HEK293 (cell line): ENCODE data around the gene SLC24A2.

Experiments used
- CTCF ChIA-PET: fragments of 350-600 bp; formaldehyde crosslinking; extraction: SDS; loops from one replicate; lab custom pipeline; 2021; ENCODE audit warnings: antibody characterized with exemption; lab: Yijun Ruan, JAX
- POLR2A ChIA-PET: fragments of 300-600 bp; formaldehyde crosslinking; extraction: SDS; loops from one replicate; lab custom pipeline; 2020; ENCODE audit warnings: antibody characterized with exemption, inconsistent platforms; lab: Yijun Ruan, JAX
- H3K27ac ChIP-seq: fragments of 200-500 bp; sonication (Bioruptor generic); 2 replicates; pipeline ENCODE4 v1.5.1; 2014; ENCODE audit warnings: low read depth, low read length, control low read depth, inconsistent platforms; ENCODE audit errors: extremely low read depth
- H3K36me3 ChIP-seq, 2 experiments: fragments of 200-500 bp in 1 of 2; sonication (Bioruptor generic) in 1 of 2; 1 replicate in 1 of 2; 2 replicates in 1 of 2; pipeline ENCODE4 v1.5.1; 2014 to 2017; ENCODE audit warnings: inconsistent platforms in 2 of 2, low read length in 2 of 2; ENCODE audit not compliant: control insufficient read depth in 2 of 2, insufficient read depth in 1 of 2
- H3K4me1 ChIP-seq: fragments of 200-500 bp; sonication (Bioruptor generic); 2 replicates; pipeline ENCODE4 v1.5.1; 2014; ENCODE audit warnings: mild to moderate bottlenecking, low read length, inconsistent platforms; ENCODE audit not compliant: control insufficient read depth, insufficient read depth
- H3K4me3 ChIP-seq: 2 replicates; pipeline ENCODE4 v1.5.1; 2011; ENCODE audit warnings: low read depth, mild to moderate bottlenecking, control low read depth, low read length, moderate library complexity
- H3K9me3 ChIP-seq: fragments of 200-500 bp; sonication (Bioruptor generic); 2 replicates; pipeline ENCODE4 v1.5.1; 2014; ENCODE audit warnings: low read depth, low read length, inconsistent platforms; ENCODE audit not compliant: control insufficient read depth, insufficient read depth
- GFI1B ChIP-seq: fragments of 450-650 bp; formaldehyde crosslinking; IDR thresholded peaks from 2 replicates; pipeline ENCODE4 v1.5.1; 2016; ENCODE audit warnings: missing biosample characterization, missing genetic modification characterization
- MZF1 ChIP-seq: fragments of 450-650 bp; formaldehyde crosslinking; IDR thresholded peaks from 2 replicates; pipeline ENCODE4 v1.5.1; 2017; ENCODE audit warnings: missing biosample characterization, missing genetic modification characterization, borderline replicate concordance
- RBAK ChIP-seq: fragments of 450-650 bp; formaldehyde crosslinking; IDR thresholded peaks from 2 replicates; pipeline ENCODE4 v1.5.1; 2016; ENCODE audit warnings: missing biosample characterization, missing genetic modification characterization
- TRIM28 ChIP-seq: IDR thresholded peaks from 2 replicates; pipeline ENCODE4 v1.6.1; 2011; ENCODE audit warnings: low read length, control low read depth, borderline replicate concordance
- ZBTB10 ChIP-seq: fragments of 450-650 bp; formaldehyde crosslinking; IDR thresholded peaks from 2 replicates; pipeline ENCODE4 v1.5.1; 2016; ENCODE audit warnings: missing biosample characterization, missing genetic modification characterization
- ZNF114 ChIP-seq: fragments of 450-650 bp; formaldehyde crosslinking; IDR thresholded peaks from 2 replicates; pipeline ENCODE4 v1.5.0; 2017; ENCODE audit warnings: missing biosample characterization, missing genetic modification characterization
- ZNF169 ChIP-seq: fragments of 450-650 bp; formaldehyde crosslinking; IDR thresholded peaks from 2 replicates; pipeline ENCODE4 v1.5.1; 2016; ENCODE audit warnings: missing biosample characterization, missing genetic modification characterization
- ZNF223 ChIP-seq: fragments of 450-650 bp; formaldehyde crosslinking; IDR thresholded peaks from 2 replicates; pipeline ENCODE4 v1.5.1; 2016; ENCODE audit warnings: missing biosample characterization, missing genetic modification characterization
- ZNF23 ChIP-seq: fragments of 450-650 bp; formaldehyde crosslinking; IDR thresholded peaks from 2 replicates; pipeline ENCODE4 v1.5.1; 2016; ENCODE audit warnings: missing biosample characterization, missing genetic modification characterization, borderline replicate concordance
- ZNF248 ChIP-seq: fragments of 450-650 bp; formaldehyde crosslinking; IDR thresholded peaks from 2 replicates; pipeline ENCODE4 v1.5.1; 2017; ENCODE audit warnings: missing biosample characterization, missing genetic modification characterization
- ZNF311 ChIP-seq: fragments of 450-650 bp; formaldehyde crosslinking; IDR thresholded peaks from 2 replicates; pipeline ENCODE4 v1.5.1; 2017; ENCODE audit warnings: missing biosample characterization, missing genetic modification characterization, borderline replicate concordance
- ZNF324 ChIP-seq: fragments of 450-650 bp; formaldehyde crosslinking; IDR thresholded peaks from 2 replicates; pipeline ENCODE4 v1.5.1; 2016; ENCODE audit warnings: missing biosample characterization, missing genetic modification characterization
- ZNF341 ChIP-seq: fragments of 450-650 bp; formaldehyde crosslinking; IDR thresholded peaks from 2 replicates; pipeline ENCODE4; 2016; ENCODE audit warnings: low read depth, missing biosample characterization, missing genetic modification characterization
- ZNF558 ChIP-seq: fragments of 450-650 bp; formaldehyde crosslinking; IDR thresholded peaks from 2 replicates; pipeline ENCODE4 v1.5.1; 2016; ENCODE audit warnings: missing biosample characterization, missing genetic modification characterization
- ZNF571 ChIP-seq: fragments of 450-650 bp; formaldehyde crosslinking; IDR thresholded peaks from 2 replicates; pipeline ENCODE4 v1.5.0; 2017; ENCODE audit warnings: missing biosample characterization, missing genetic modification characterization
- ZNF704 ChIP-seq: fragments of 450-650 bp; formaldehyde crosslinking; IDR thresholded peaks from 2 replicates; pipeline ENCODE4 v1.5.1; 2016; ENCODE audit warnings: missing biosample characterization, missing genetic modification characterization
- ZNF792 ChIP-seq: fragments of 450-650 bp; formaldehyde crosslinking; IDR thresholded peaks from 2 replicates; pipeline ENCODE4 v1.5.1; 2016; ENCODE audit warnings: missing biosample characterization, missing genetic modification characterization
- ZNF843 ChIP-seq: fragments of 450-650 bp; formaldehyde crosslinking; IDR thresholded peaks from 2 replicates; pipeline ENCODE4 v1.5.1; 2016; ENCODE audit warnings: missing biosample characterization, missing genetic modification characterization
- TF ChIP-seq, protein P1 (sequence below): fragments of 450-650 bp; formaldehyde crosslinking; IDR thresholded peaks from 2 replicates; pipeline ENCODE4 v1.5.1; 2016; ENCODE audit warnings: missing biosample characterization, missing genetic modification characterization
- TF ChIP-seq, protein P2 (sequence below): fragments of 450-650 bp; formaldehyde crosslinking; IDR thresholded peaks from 2 replicates; pipeline ENCODE4 v1.5.1; 2017; ENCODE audit warnings: missing biosample characterization, mild to moderate bottlenecking, missing genetic modification characterization, moderate library complexity
- TF ChIP-seq, protein P3 (sequence below): fragments of 450-650 bp; formaldehyde crosslinking; IDR thresholded peaks from 2 replicates; pipeline ENCODE4 v1.5.1; 2016; ENCODE audit warnings: missing biosample characterization, missing genetic modification characterization

Gene SLC24A2

GRCh38 chr9:19804431-19804830 lies 15.6 kb upstream of the SLC24A2 start:
- Histone ChIP-seq H3K4me3 (no peak overlapping the region), H3K9me3 (no peaks in the 10 kb centered on the region), H3K27ac (no peak overlapping the region), H3K36me3 (no peaks in the 10 kb centered on the region), H3K4me1 (no peaks in the 10 kb centered on the region)
- TF ChIP-seq ZNF843 (tag by site-specific recombination): no peak
- TF ChIP-seq TRIM28: no peak
- no peak for TF ChIP-seq ZNF23 (tag by site-specific recombination)
- no peak for TF ChIP-seq RBAK (tag by site-specific recombination)
- no peak for TF ChIP-seq ZNF223 (tag by site-specific recombination)
- TF ChIP-seq, protein P1, sequence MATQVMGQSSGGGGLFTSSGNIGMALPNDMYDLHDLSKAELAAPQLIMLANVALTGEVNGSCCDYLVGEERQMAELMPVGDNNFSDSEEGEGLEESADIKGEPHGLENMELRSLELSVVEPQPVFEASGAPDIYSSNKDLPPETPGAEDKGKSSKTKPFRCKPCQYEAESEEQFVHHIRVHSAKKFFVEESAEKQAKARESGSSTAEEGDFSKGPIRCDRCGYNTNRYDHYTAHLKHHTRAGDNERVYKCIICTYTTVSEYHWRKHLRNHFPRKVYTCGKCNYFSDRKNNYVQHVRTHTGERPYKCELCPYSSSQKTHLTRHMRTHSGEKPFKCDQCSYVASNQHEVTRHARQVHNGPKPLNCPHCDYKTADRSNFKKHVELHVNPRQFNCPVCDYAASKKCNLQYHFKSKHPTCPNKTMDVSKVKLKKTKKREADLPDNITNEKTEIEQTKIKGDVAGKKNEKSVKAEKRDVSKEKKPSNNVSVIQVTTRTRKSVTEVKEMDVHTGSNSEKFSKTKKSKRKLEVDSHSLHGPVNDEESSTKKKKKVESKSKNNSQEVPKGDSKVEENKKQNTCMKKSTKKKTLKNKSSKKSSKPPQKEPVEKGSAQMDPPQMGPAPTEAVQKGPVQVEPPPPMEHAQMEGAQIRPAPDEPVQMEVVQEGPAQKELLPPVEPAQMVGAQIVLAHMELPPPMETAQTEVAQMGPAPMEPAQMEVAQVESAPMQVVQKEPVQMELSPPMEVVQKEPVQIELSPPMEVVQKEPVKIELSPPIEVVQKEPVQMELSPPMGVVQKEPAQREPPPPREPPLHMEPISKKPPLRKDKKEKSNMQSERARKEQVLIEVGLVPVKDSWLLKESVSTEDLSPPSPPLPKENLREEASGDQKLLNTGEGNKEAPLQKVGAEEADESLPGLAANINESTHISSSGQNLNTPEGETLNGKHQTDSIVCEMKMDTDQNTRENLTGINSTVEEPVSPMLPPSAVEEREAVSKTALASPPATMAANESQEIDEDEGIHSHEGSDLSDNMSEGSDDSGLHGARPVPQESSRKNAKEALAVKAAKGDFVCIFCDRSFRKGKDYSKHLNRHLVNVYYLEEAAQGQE (tag by site-specific recombination): no peak
- CTCF ChIA-PET: interaction anchor here (0.7 to 1.7 kb wide), 2 partner anchors 118 to 340 kb away, joined by 3 to 4 read pairs; no protein-coding TSS in a partner anchor
- POLR2A ChIA-PET: no interaction called here

- CTCF ChIA-PET: interaction anchor here (0.6 to 0.8 kb wide), 3 partner anchors 15 to 1220 kb away, joined by 3 read pairs; no protein-coding TSS in a partner anchor
- no peaks in the 10 kb centered on the region for H3K4me1 ChIP-seq
- POLR2A ChIA-PET: no interaction called here
- H3K9me3 ChIP-seq: no peaks in the 10 kb centered on the region
- no peak overlapping the region for H3K4me3 ChIP-seq
- H3K27ac ChIP-seq: no peak overlapping the region
- no peaks in the 10 kb centered on the region for H3K36me3 ChIP-seq
- TF ChIP-seq ZNF114 (tag by site-specific recombination): no peak
- no peak for TF ChIP-seq ZNF704 (tag by site-specific recombination)
- TF ChIP-seq, protein P2, sequence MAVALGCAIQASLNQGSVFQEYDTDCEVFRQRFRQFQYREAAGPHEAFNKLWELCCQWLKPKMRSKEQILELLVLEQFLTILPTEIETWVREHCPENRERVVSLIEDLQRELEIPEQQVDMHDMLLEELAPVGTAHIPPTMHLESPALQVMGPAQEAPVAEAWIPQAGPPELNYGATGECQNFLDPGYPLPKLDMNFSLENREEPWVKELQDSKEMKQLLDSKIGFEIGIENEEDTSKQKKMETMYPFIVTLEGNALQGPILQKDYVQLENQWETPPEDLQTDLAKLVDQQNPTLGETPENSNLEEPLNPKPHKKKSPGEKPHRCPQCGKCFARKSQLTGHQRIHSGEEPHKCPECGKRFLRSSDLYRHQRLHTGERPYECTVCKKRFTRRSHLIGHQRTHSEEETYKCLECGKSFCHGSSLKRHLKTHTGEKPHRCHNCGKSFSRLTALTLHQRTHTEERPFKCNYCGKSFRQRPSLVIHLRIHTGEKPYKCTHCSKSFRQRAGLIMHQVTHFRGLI (tag by site-specific recombination): no peak
- no peak for TF ChIP-seq ZNF311
- TF ChIP-seq ZNF169 (tag by site-specific recombination): no peak
- TF ChIP-seq, protein P3, sequence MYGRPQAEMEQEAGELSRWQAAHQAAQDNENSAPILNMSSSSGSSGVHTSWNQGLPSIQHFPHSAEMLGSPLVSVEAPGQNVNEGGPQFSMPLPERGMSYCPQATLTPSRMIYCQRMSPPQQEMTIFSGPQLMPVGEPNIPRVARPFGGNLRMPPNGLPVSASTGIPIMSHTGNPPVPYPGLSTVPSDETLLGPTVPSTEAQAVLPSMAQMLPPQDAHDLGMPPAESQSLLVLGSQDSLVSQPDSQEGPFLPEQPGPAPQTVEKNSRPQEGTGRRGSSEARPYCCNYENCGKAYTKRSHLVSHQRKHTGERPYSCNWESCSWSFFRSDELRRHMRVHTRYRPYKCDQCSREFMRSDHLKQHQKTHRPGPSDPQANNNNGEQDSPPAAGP (tag by site-specific recombination): no peak
- TF ChIP-seq ZNF324 (tag by site-specific recombination): no peak
- TF ChIP-seq ZNF558 (tag by site-specific recombination): no peak
- no peak for TF ChIP-seq ZNF248
- TF ChIP-seq ZNF843 (tag by site-specific recombination): no peak
Observed at GRCh38 chr9:19800884-19801283, 12.0 kb upstream of the SLC24A2 start.

DNA sequence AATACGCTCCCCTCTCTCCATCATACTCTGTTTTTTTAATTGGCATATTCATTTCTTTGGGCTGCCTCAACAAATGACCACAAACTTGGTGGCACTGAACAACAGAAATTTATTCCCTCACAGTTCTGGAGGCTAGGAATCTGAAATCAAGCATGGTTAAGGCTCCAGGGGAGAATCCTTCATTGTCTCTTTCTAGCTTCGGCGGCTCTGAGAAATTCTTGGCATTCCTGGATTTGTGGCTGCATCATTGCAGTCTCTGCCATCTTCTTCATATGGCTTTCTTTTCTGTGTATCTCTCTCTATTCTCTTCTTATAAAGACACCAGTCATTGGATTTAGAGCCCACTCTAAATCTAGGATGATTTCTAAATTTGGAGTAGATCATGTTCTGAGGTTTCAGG lies 10.9 kb upstream of the SLC24A2 start:
- POLR2A ChIA-PET: no interaction called here
- Histone ChIP-seq H3K36me3 (no peaks in the 10 kb centered on the region), H3K4me1 (no peaks in the 10 kb centered on the region), H3K27ac (no peak overlapping the region), H3K9me3 (no peaks in the 10 kb centered on the region), H3K4me3 (no peak overlapping the region)
- CTCF ChIA-PET: interaction anchor here (1.2 kb wide), 1 partner anchor 335 kb away, joined by 6 read pairs; no protein-coding TSS in a partner anchor
- TF ChIP-seq, protein P2 (tag by site-specific recombination): no peak
- TF ChIP-seq ZNF571 (tag by site-specific recombination) (no peak), GFI1B (tag by site-specific recombination) (no peak), MZF1 (tag by site-specific recombination) (no peak), ZNF341 (tag by site-specific recombination) (no peak), ZNF792 (tag by site-specific recombination) (no peak), ZBTB10 (tag by site-specific recombination) (no peak)
